ENCODE data around the gene NEURL1. TPM values are rescaled to one million over a fixed set of nuclear protein-coding genes. Genes with fewer than 3 reads are reported as not detected.

The NEURL1 gene
- total and polyA plus RNA-seq, 2 experiments from 2014 or later = 1.1 to 1.5 TPM

GRCh38 chr10:103584216-103585010 lies 90.9 kb downstream of the NEURL1 start:
- Histone ChIP-seq H3K9ac (peak overlapping the region; percentile 61), H3K79me2 (ENCODE audit: insufficient read depth) (no peaks in the 10 kb centered on the region), H3K9me3 (ENCODE audit: low read depth) (no peaks in the 10 kb centered on the region), H3K27ac (no peak overlapping the region), H4K20me1 (ENCODE audit: insufficient read depth) (no peaks in the 10 kb centered on the region), H3K9me2 (ENCODE audit: insufficient read depth) (no peaks in the 10 kb centered on the region), H3F3A (ENCODE audit: insufficient read depth) (no peaks in the 10 kb centered on the region), H3K27me3 (replicated peaks; ENCODE audit: insufficient read depth) (0 out of 2 replicates have a peak, but pooled peaks cover 8% of the 10 kb centered on the region), H3K4me3 (peak overlapping the region; percentile 69), H3K36me3 (ENCODE audit: low read depth) (no peaks in the 10 kb centered on the region), H2AFZ (peak overlapping the region; percentile 75), H3K4me2 (ENCODE audit: unreplicated experiment) (peak overlapping the region; percentile 71), H3K4me1 (ENCODE audit: insufficient read depth) (no peaks in the 10 kb centered on the region)
- in situ Hi-C loops (cut with MboI) = no loop called here
- no peak for TF ChIP-seq EZH2phosphoT487 (IDR thresholded peaks at IDR 0.05; ENCODE audit: insufficient read depth, low read depth)
- no peak for TF ChIP-seq EZH2 (IDR thresholded peaks at IDR 0.05; ENCODE audit: insufficient read depth, poor library complexity, severe bottlenecking)
- WGBS, 2 experiments (ENCODE audit: low coverage in 1 of 2, low lambda C conversion rate in 2 of 2, missing lambda C conversion rate in 2 of 2) = 2 to 3% methylated on average over 97 to 102 of the region's 111 CpGs
- peak; percentile 83 for DNase-seq

- in situ Hi-C loops (cut with MboI) = no loop called here
- Histone ChIP-seq H3F3A (ENCODE audit: insufficient read depth) (no peaks in the 10 kb centered on the region), H4K20me1 (ENCODE audit: insufficient read depth) (no peaks in the 10 kb centered on the region), H3K27me3 (replicated peaks; ENCODE audit: insufficient read depth) (0 out of 2 replicates have a peak, but pooled peaks cover 7% of the 10 kb centered on the region), H3K4me2 (ENCODE audit: unreplicated experiment) (peak overlapping the region; percentile 71), H3K9ac (peak overlapping the region; percentile 53), H3K79me2 (ENCODE audit: insufficient read depth) (no peaks in the 10 kb centered on the region), H3K9me3 (ENCODE audit: low read depth) (no peaks in the 10 kb centered on the region), H3K4me3 (peak overlapping the region; percentile 69), H2AFZ (peak overlapping the region; percentile 75), H3K27ac (no peak overlapping the region), H3K4me1 (ENCODE audit: insufficient read depth) (no peaks in the 10 kb centered on the region), H3K9me2 (ENCODE audit: insufficient read depth) (no peaks in the 10 kb centered on the region), H3K36me3 (ENCODE audit: low read depth) (no peaks in the 10 kb centered on the region)
- no peak for TF ChIP-seq EZH2phosphoT487 (IDR thresholded peaks at IDR 0.05; ENCODE audit: insufficient read depth, low read depth)
- TF ChIP-seq EZH2 (IDR thresholded peaks at IDR 0.05; ENCODE audit: insufficient read depth, poor library complexity, severe bottlenecking) = no peak
- no peak for DNase-seq
- WGBS, 2 experiments (ENCODE audit: low coverage in 1 of 2, low lambda C conversion rate in 2 of 2, missing lambda C conversion rate in 2 of 2) = 16 to 22% methylated on average over 28 to 31 of the region's 32 CpGs
Observed at GRCh38 chr10:103585011-103585405, 91.5 kb downstream of the NEURL1 start.

- Histone ChIP-seq H3K36me3 (ENCODE audit: low read depth) (no peaks in the 10 kb centered on the region), H3K9me3 (ENCODE audit: low read depth) (no peaks in the 10 kb centered on the region), H3K9ac (no peak overlapping the region), H3K27ac (no peak overlapping the region), H3K79me2 (ENCODE audit: insufficient read depth) (no peaks in the 10 kb centered on the region), H3F3A (ENCODE audit: insufficient read depth) (0 out of 2 replicates have a peak, but pooled peaks cover under 1% of the 10 kb centered on the region), H2AFZ (no peak overlapping the region), H3K4me3 (no peak overlapping the region), H3K4me2 (ENCODE audit: unreplicated experiment) (no peak overlapping the region), H3K27me3 (replicated peaks; ENCODE audit: insufficient read depth) (no peaks in the 10 kb centered on the region), H3K4me1 (ENCODE audit: insufficient read depth) (no peaks in the 10 kb centered on the region), H3K9me2 (ENCODE audit: insufficient read depth) (no peaks in the 10 kb centered on the region), H4K20me1 (ENCODE audit: insufficient read depth) (no peaks in the 10 kb centered on the region)
- in situ Hi-C loops (cut with MboI) = no loop called here
- no peak for DNase-seq
- no peak for TF ChIP-seq EZH2phosphoT487 (IDR thresholded peaks at IDR 0.05; ENCODE audit: insufficient read depth, low read depth)
- no peak for TF ChIP-seq EZH2 (IDR thresholded peaks at IDR 0.05; ENCODE audit: insufficient read depth, poor library complexity, severe bottlenecking)
Observed at GRCh38 chr10:103587073-103587472, 93.6 kb downstream of the NEURL1 start.

GRCh38 chr10:103589074-103589630 lies 95.6 kb downstream of the NEURL1 start:
- Histone ChIP-seq H3K27ac (no peak overlapping the region), H3K4me3 (no peak overlapping the region), H3K79me2 (ENCODE audit: insufficient read depth) (no peaks in the 10 kb centered on the region), H3K4me1 (ENCODE audit: insufficient read depth) (no peaks in the 10 kb centered on the region), H3K27me3 (replicated peaks; ENCODE audit: insufficient read depth) (no peaks in the 10 kb centered on the region), H2AFZ (no peak overlapping the region), H3F3A (ENCODE audit: insufficient read depth) (peaks cover 11% of the 10 kb centered on the region; the same call in 1 of the 2 replicates), H3K4me2 (ENCODE audit: unreplicated experiment) (no peak overlapping the region), H3K9me2 (ENCODE audit: insufficient read depth) (no peaks in the 10 kb centered on the region), H3K36me3 (ENCODE audit: low read depth) (no peaks in the 10 kb centered on the region), H3K9ac (no peak overlapping the region), H3K9me3 (ENCODE audit: low read depth) (no peaks in the 10 kb centered on the region), H4K20me1 (ENCODE audit: insufficient read depth) (no peaks in the 10 kb centered on the region)
- 84 to 86% methylated on average over 15 of the region's 15 CpGs for WGBS, 2 experiments (ENCODE audit: low coverage in 1 of 2, low lambda C conversion rate in 2 of 2, missing lambda C conversion rate in 2 of 2)
- no peak for DNase-seq
- in situ Hi-C loops (cut with MboI) = no loop called here
- no peak for TF ChIP-seq EZH2 (IDR thresholded peaks at IDR 0.05; ENCODE audit: insufficient read depth, poor library complexity, severe bottlenecking)
- no peak for TF ChIP-seq EZH2phosphoT487 (IDR thresholded peaks at IDR 0.05; ENCODE audit: insufficient read depth, low read depth)

All from GM23248 (cell line).